Fibroblast of gingiva (primary cell): ENCODE results near the gene PRDM16.

Source experiments
- DNase-seq: peaks from one replicate; pipeline ENCODE4 v3.0.0-alpha.2; 2011; ENCODE audit warnings: low read depth

PRDM16 gene

GRCh38 chr1:3415260-3416090 is 346.5 kb downstream of the PRDM16 start:
- no peak for DNase-seq

DNA sequence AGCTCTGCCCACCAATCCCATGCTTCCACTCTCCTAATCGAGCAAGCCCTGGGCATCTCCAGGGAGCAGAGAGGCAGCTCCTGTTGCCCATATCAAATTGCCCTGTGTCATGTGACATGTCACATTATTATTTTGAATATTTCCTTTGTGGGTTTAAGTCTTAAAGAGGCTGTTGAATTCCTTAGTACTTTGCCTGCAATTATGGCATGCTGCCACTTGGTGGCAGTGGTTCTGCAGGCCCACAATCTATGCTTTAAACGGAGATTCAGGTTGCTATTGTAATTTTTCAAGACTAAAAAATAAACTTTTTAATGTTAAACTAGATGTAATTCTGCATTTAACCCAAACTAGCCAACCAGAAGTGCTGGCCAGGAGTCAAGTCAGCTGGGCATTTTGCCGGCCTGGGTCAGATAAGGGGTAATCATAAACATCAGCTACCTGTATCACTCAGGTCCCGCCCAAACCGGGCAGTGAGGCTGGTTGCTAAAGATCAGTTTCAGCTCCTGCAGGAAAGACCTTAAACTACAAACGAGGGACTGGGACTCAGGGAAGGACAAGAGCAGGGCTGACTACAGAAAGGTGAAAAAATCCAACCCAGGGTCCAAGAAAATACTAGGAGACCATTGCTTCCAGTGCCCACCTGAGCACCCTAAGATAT is 348.2 kb downstream of the PRDM16 start:
- DNase-seq, result no peak

DNA sequence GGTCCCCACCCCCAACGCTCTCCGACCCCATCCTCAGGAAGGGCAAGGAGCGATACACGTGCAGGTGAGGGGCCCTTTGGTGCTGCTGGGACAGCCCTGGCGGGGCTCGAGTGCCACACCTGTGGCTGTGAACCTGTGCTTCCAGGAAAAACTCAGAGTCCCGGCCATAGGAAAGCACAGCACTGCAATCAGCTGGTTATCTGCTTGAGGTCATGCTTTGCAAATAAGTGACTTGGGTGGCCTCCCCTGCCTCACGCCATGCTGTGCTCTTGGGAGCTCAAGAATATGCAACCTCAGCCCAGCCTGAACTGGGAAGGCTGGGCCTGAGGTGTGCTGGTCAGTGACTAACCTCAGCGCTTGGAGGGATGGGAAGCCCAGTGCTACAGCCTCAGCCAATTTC is 348.9 kb downstream of the PRDM16 start:
- DNase-seq, result no peak

GRCh38 chr1:3418600-3418999 is 349.6 kb downstream of the PRDM16 start:
- no peak for DNase-seq

DNA sequence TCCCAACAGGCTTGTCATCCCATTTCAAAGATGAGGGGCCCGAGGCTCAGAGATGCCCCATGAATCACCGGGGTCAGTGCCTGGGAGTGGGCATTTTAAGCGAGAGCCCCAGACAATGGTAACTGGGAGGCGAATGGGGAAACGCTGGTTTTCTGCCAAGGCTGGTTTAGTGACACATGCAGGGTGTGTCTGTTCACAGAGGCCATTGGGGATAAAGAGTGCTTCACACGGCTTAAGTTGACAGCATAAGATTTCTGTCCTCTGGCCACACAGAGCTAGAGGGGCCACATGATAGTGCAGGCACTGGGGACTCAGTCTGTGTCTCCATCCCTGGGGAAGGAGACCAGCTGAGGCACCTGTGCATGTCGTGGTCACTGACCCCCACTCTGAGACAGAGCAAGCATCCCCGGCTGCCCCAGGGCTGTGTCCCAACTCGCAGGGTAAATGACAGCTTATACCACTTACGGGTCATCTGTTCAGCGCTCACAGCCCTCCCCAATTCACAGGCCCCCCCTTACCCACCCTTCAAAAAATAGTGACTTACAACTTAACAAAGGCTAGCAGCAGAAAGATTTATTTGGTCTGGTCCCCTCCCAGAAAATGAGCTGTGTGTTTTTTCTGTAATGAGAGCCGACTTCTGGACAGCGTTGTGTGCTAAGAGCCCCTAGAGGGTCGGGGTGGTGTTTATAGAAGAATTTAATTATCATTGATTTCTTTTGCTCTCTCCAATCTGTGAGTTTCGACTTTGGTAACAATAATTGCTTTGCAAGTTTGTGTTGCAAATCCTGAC is 350.6 kb downstream of the PRDM16 start:
- no peak for DNase-seq

DNA sequence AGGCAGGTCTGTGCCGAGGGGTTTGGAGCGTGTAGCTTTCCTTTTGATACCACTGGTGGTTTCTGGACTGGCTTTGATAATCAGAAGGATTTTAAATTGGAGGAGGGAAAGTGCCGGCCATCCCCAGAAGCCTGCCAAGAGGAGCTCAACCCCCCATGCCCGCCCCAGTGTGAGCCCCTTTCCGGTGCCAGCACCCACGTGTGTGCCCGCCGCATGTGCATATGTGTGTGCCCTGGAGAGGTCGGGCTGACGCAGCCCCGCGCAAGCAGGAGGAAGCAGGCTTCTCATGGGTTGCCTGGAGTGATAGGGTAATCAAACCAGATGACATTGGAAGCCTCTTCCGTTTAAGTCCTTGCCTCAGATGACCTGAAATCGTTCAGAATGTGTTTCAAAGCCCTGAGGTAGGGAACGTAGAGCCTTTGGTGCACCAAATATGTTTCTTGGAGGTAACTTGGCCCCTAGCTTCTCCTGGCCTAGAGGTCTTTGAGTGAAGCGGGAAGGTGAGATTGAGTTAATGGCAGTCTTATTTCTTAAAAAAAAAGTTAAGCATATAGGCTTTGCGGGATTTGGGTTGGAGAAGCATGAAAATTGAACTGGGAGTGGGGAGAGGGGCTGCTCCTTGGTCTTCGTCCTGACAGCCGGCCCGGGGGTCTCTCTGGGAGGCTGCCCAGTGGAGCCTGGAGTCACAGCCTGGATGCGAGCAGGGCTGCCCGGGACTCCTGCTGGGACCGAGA is 351.4 kb downstream of the PRDM16 start:
- DNase-seq, result no peak

DNA sequence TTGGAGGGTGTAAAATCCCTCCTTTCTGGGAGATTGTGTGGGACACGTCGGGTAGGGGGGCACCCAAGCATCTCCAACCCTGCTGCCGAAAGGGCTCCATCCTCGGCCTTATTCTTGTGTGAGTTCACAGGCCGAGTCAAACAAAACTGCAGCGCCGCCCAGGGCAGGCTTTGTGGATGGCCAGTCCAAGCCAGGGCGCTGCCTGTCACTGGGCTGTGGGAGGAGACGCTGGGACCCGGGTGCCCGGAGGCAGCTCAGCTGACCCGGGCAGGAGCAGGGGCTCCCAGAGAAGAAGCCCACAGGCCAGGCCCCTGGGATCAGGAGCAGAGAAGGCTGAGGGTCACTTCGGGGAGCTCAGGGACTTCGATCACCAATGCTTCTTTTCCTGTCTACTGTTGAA is 353.6 kb downstream of the PRDM16 start:
- no peak for DNase-seq

- no peak for DNase-seq
Observed at GRCh38 chr1:3423245-3423829, 354.3 kb downstream of the PRDM16 start.

DNA sequence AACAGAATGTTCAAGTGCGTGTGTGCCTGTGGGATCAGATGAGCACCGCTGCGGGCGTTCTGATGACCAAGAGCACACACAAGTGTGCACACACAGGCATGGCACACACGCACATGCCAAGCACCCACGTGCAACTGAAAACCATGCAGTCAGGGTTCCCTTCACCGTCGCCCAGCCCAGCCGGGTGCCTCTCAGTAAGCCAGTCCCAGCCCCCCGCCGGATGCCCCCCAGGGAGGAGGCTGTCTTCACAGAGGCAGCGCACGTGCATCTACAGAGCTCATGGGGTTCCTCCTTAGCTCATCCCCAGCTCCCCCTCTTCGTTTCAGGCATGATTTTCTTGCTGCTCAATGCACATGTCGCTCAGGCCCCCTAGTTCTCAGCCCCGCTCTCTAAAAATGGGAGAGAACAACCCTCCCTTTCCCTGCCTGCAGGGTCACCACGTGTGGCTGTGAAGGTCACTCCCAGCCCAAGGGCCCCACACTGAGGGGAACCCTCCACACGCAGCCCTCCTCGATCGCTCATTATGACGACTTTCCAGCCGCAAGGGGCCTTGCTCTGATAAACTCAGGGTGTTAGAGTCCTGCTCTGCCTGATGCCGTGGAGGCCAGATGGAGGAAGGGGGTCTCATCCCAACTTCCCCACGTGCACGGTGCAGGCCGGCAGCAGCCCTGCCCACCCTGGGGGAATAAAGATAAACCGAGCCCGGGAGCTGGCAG is 355.1 kb downstream of the PRDM16 start:
- DNase-seq, result no peak

DNA sequence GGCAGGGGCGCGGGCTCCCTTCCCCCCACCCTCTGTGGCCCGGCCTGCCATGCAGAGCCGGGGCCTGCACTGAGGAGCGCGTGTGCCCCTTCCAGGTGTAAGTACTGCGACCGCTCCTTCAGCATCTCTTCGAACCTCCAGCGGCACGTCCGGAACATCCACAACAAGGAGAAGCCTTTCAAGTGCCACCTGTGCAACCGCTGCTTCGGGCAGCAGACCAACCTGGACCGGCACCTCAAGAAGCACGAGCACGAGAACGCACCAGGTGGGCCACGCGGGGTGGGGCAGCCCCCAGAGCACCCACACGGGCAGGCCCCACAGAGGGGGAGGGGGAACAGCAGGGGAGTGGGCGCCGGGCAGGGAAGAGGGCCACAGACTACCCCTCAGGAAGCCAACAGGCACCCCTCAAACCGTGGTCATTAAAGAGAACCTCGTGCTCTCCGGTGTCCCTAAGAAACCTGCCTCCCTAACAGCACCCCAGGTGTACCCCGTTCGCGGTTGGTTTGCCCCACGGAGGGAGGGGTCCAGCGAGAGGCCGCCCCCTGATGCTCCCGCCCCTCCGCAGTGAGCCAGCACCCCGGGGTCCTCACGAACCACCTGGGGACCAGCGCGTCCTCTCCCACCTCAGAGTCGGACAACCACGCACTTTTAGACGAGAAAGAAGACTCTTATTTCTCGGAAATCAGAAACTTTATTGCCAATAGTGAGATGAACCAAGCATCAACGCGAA is 356.6 kb downstream of the PRDM16 start:
- DNase-seq, result no peak

- no peak for DNase-seq
Observed at GRCh38 chr1:3426956-3427535, 358.0 kb downstream of the PRDM16 start.

DNA sequence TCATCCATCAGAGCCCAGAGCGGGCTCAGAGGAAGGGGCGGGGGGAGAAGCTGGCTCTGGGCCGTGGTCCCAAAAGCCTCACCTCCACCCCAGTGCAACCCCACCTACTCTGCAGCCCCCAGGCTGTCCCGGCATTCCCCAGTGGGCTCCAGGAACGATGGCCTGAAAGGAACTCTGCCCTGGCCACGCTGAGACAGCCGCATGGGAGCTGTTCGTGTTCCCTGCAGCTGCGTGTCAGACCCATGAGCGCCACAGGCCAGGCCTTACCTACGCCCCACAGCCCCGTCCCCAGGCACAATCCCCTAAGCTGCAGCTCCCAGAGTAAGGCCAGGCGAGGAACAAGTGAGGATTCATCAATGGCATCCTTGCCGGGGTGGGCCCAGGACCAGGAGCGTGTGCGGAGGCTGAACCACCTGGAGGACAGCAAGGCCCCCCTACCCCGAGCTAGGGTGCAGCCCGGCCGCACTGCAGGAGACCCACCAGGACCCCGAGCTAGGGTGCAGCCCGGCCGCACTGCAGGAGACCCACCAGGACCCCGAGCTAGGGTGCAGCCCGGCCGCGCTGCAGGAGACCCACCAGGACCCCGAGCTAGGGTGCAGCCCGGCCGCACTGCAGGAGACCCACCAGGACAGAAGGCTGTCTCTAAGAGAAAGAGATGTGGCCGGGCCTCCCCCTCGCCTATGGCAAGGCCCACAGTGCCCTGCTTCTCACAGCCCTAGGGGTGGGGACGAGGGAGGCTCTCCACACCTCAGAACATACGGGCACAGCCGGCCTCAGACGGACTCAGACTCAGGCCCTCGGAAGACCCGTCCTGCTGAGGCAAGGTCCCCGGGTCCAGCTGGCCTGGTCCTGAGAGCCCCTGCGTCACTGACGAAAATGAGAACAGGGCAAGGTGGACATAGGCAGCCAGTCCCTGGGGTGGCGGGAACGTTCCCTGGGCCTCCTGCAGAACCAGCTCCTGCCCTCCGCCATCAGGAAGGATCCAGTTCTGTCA is 359.0 kb downstream of the PRDM16 start:
- DNase-seq, result no peak

DNA sequence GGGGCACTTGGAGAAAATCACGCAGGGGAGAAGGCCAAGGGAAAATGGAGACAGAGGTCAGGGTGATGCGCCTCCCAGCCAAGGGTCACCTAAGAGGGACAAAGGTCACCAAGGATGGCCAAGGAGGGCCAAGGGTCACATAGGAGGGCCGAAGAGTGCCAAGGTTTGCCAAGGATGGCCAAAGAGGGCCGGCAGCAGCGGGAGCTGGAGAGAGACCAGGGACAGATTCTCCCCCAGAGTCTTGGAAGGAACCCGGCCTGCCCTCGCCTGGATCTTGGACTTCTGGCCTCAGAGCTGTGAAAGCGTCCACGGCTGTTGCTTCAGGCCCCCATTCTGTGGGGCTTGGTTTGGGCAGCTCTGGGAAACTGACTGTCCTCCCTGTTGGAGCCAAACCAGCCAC is 359.9 kb downstream of the PRDM16 start:
- DNase-seq, result no peak

DNA sequence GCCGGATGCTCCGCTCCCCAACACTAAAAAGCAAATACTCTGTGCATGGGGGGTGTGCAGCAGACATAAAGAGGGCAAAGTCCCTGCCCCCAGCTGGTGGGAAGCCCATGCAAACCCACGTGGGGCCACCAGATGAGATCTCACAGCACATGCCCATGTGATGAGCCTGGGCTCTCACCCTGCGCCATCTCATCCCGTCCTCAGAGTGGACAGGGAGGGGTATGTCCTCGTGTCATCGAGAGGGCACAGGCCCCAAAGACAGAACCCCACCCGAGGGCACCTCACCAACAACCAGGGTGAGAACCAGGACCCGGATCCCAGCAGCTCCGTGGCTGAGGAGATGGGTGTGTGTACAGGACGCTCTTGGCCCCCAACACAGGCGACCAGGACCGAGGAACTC is 360.3 kb downstream of the PRDM16 start:
- no peak for DNase-seq

DNA sequence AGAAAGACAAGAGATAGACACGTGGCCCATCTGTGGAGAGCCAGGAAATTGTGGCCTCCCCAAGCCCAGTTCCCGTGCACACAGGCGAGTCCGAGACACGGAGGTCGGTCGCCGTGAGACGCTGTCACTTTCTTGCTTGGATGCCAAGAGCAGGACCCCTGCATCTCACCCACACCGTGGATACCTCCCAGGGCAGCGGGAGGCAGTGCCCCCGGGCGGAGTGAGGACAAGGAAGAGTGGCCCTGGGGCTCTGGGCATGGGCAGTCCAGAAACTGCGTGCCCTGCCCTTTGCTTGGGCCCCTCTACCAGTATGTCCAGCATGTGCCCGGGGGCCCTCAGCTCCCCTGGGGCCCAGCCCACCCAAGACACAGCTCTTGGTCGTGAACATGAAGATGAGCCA is 360.8 kb downstream of the PRDM16 start:
- DNase-seq, result no peak

GRCh38 chr1:3430406-3430805 is 361.4 kb downstream of the PRDM16 start:
- no peak for DNase-seq

- no peak for DNase-seq
Observed at GRCh38 chr1:3430820-3431219, 361.8 kb downstream of the PRDM16 start.

DNA sequence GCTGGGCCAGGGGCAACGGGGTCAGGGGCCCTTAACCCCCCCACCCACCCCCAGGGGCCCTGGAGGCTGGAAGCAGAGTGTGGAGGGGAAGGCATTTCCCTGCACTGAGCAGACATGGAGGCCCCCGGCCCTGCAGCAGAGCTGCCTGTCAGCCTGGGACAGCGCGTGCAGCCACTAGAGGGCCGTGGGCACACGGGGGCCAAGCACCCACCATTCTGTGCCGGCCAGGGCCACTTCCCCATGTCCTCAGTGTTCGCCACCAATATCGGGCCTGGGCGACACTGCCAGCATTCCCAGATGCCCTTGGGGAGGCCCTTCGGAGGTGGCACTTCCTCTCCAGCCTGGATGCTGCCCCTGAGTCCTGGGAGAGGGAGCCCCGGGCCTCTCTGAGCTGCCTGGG is 362.3 kb downstream of the PRDM16 start:
- DNase-seq, result no peak

GRCh38 chr1:3431686-3432085 is 362.7 kb downstream of the PRDM16 start:
- no peak for DNase-seq
